Measurements from ENCODE around the gene SLC2A8. TPM values are rescaled to one million over a fixed set of nuclear protein-coding genes. Genes with fewer than 3 reads are reported as not detected.
A peak's percentile ranks its signal among the peaks of the same experiment; 100 is the strongest.

SLC2A8 gene
- total RNA-seq, 1 donor from 2014 or later, result 18.5 TPM

DNA sequence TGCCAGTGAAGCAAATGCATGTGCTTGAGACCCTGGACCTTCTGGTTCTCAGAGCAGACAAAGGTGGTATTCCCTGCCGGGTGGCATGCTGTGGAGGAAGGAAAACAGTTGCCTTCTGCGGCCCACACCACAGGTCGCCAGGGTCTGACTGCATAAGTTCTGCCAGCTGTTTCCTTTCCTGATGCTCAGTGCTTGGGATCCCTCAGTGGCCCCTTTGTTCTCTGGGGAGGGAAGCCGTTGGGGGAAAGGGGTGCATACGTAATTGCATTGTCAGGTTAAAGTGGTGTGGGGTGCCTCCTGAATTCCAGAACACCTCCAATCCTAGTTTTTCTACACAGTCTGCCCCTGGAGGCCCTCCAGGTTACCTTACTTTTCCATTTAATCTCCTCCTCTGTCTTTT, 43.1 kb upstream of the SLC2A8 start:
- no peak for DNase-seq
- no peak overlapping the region for H3K27ac ChIP-seq
- intact Hi-C loops (cut with DNase I), result no loop called here
- ATAC-seq, result no peak
- H3K36me3 ChIP-seq, result peaks cover 6% of the 10 kb centered on the region
- H3K4me1 ChIP-seq, result no peaks in the 10 kb centered on the region
- no peaks in the 10 kb centered on the region for H3K27me3 ChIP-seq (ENCODE audit: low read depth)
- TF ChIP-seq, protein P1, sequence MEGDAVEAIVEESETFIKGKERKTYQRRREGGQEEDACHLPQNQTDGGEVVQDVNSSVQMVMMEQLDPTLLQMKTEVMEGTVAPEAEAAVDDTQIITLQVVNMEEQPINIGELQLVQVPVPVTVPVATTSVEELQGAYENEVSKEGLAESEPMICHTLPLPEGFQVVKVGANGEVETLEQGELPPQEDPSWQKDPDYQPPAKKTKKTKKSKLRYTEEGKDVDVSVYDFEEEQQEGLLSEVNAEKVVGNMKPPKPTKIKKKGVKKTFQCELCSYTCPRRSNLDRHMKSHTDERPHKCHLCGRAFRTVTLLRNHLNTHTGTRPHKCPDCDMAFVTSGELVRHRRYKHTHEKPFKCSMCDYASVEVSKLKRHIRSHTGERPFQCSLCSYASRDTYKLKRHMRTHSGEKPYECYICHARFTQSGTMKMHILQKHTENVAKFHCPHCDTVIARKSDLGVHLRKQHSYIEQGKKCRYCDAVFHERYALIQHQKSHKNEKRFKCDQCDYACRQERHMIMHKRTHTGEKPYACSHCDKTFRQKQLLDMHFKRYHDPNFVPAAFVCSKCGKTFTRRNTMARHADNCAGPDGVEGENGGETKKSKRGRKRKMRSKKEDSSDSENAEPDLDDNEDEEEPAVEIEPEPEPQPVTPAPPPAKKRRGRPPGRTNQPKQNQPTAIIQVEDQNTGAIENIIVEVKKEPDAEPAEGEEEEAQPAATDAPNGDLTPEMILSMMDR (IDR thresholded peaks at IDR 0.05), result no peak
- no peak overlapping the region for H3K4me3 ChIP-seq
- H3K9me3 ChIP-seq, result no peaks in the 10 kb centered on the region

DNA sequence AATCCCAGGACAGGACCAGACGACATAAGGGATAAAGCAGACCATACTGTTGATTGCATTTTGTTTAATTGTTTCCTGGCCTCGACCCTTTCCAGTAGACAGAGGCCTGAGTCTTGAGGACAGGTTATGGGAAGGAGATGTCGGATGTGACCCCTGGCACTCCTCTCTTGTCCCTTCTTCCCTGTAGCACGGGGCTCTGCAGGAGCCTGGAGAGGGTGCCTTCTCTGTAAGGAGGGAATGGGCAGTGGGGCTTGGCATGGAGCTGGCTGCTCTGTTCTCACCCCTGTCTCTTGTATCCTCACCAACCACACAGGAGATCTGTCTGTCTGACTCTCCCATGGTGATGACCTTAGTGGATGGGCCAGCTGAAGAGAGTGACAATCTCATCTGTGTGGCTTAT, 40.1 kb upstream of the SLC2A8 start:
- DNase-seq (no peak), ATAC-seq (no peak)
- H3K36me3 ChIP-seq, result peaks cover 6% of the 10 kb centered on the region
- H3K9me3 ChIP-seq, result no peaks in the 10 kb centered on the region
- H3K27me3 ChIP-seq (ENCODE audit: low read depth), result no peaks in the 10 kb centered on the region
- H3K4me3 ChIP-seq, result no peak overlapping the region
- no peak overlapping the region for H3K27ac ChIP-seq
- H3K4me1 ChIP-seq, result no peaks in the 10 kb centered on the region
- TF ChIP-seq, protein P1 (IDR thresholded peaks at IDR 0.05), result no peak
- intact Hi-C loops (cut with DNase I), result no loop called here

DNA sequence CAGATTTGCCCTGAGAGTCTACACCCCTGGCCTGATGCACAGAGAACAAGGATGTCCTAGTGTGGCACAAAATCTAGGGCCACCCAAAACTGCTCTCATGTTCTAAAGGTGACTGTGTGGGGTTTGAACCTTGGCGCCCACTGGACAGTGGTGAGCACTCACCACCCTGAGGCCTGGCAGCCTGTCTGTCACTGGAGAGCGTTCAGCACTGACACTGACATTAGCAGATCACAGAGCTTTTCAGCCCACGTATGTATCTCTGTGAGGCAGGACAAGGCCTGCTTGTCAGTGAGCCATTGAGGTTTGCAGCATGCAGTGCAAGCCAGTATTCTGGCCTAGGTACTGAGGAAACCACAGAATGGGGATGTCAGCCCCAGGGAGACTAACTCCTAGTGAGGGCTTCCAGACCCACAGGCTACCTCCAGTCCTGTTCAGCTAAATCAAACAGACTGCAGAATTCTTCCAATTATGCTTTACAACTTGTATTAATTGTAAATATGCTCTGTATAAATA, 38.9 kb upstream of the SLC2A8 start:
- ATAC-seq, result no peak
- TF ChIP-seq, protein P1 (IDR thresholded peaks at IDR 0.05), result no peak
- no peaks in the 10 kb centered on the region for H3K4me1 ChIP-seq
- intact Hi-C loops (cut with DNase I), result no loop called here
- H3K4me3 ChIP-seq, result no peak overlapping the region
- no peaks in the 10 kb centered on the region for H3K9me3 ChIP-seq
- H3K36me3 ChIP-seq, result peaks cover 6% of the 10 kb centered on the region
- no peak for DNase-seq
- H3K27ac ChIP-seq, result no peak overlapping the region
- no peaks in the 10 kb centered on the region for H3K27me3 ChIP-seq (ENCODE audit: low read depth)

DNA sequence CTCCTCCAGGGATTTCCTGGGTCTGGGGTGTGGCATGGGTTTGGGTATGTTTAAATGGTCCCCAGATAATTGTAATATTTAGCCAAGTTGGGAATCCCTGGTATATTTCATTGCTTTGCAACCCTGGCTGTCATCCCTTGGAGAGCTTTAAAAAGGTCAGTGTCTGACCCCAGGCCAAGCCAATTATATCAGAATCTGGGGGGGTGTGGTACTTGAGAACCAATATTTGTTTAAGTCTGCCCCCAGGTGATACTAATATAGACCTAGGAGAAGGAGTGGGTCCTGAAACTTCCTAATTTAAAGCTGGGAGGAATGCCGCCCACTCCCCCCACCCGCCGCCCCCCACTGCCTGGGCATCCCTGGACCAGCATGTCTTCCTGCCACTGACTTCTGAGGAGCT, 38.2 kb upstream of the SLC2A8 start:
- no peaks in the 10 kb centered on the region for H3K9me3 ChIP-seq

DNA sequence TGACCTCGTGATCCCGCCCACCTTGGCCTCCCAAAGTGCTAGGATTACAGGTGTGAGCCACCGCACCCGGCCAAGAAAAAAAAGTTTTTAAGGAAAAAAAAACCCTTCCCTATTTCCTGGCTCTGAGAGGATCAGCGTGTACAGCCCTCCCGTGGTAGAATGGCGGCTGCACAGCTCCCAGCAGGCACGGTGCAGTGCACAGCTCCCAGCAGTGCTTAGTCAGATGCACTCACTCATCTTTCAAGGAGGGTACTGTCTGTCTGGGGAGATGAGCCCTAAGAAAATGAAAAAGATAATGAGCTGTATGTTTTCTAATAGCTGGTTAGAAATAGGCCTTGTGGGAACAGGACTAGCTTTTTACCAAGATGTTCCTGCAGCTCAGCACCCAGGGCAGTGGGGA, 36.7 kb upstream of the SLC2A8 start:
- no peak overlapping the region for H3K27ac ChIP-seq
- TF ChIP-seq, protein P1 (IDR thresholded peaks at IDR 0.05), result peak; percentile 17
- intact Hi-C loops (cut with DNase I), result no loop called here

More for the DNA sequence above, 38.2 kb upstream of the SLC2A8 start:
- no peaks in the 10 kb centered on the region for H3K27me3 ChIP-seq (ENCODE audit: low read depth)
- ATAC-seq (no peak), DNase-seq (no peak)
- no peak overlapping the region for H3K4me3 ChIP-seq
- intact Hi-C loops (cut with DNase I), result no loop called here
- peaks cover 6% of the 10 kb centered on the region for H3K36me3 ChIP-seq
- TF ChIP-seq, protein P1 (IDR thresholded peaks at IDR 0.05), result no peak
- no peak overlapping the region for H3K27ac ChIP-seq
- H3K4me1 ChIP-seq, result no peaks in the 10 kb centered on the region

More for the DNA sequence above, 36.7 kb upstream of the SLC2A8 start:
- H3K36me3 ChIP-seq, result peaks cover 4% of the 10 kb centered on the region
- H3K9me3 ChIP-seq, result no peaks in the 10 kb centered on the region
- no peaks in the 10 kb centered on the region for H3K4me1 ChIP-seq
- no peaks in the 10 kb centered on the region for H3K27me3 ChIP-seq (ENCODE audit: low read depth)
- H3K4me3 ChIP-seq, result no peak overlapping the region
- DNase-seq (no peak), ATAC-seq (no peak)

Data from lower lobe of right lung (tissue), 2 donors.